GM23248 (cell line): ENCODE measurements around the gene INPP4A. TPM values are rescaled to one million over a fixed set of nuclear protein-coding genes. Genes with fewer than 3 reads are reported as not detected.

ENCODE experiments used
- DNase-seq: peaks from one replicate; pipeline ENCODE4 v3.0.0-alpha.2; 2015
- H2AFZ ChIP-seq: fragments of 200-600 bp; sonication (generic); 2 replicates; pipeline ENCODE4 v1.6.1; 2016; ENCODE audit warnings: antibody characterized with exemption
- H3F3A ChIP-seq: fragments of 200-600 bp; sonication (generic); 2 replicates; pipeline ENCODE4 v1.6.1; 2016; ENCODE audit warnings: mild to moderate bottlenecking, antibody characterized with exemption, mixed run types; ENCODE audit not compliant: insufficient read depth
- H3K27ac ChIP-seq: fragments of 200-600 bp; sonication (generic); 2 replicates; pipeline ENCODE4 v1.5.1; 2016; ENCODE audit warnings: mild to moderate bottlenecking
- H3K27me3 ChIP-seq: fragments of 200-600 bp; sonication (generic); replicated peaks from 2 replicates; pipeline ENCODE4 v1.6.1; 2016; ENCODE audit warnings: mild to moderate bottlenecking; ENCODE audit not compliant: insufficient read depth
- H3K36me3 ChIP-seq: fragments of 200-600 bp; sonication (generic); 2 replicates; pipeline ENCODE4 v1.6.1; 2016; ENCODE audit warnings: low read depth, mild to moderate bottlenecking
- H3K4me1 ChIP-seq: fragments of 200-600 bp; sonication (generic); 2 replicates; pipeline ENCODE4 v1.6.1; 2016; ENCODE audit warnings: mild to moderate bottlenecking; ENCODE audit not compliant: insufficient read depth
- H3K4me2 ChIP-seq: fragments of 200-600 bp; sonication (generic); one replicate; pipeline ENCODE4 v1.6.1; 2016; ENCODE audit warnings: mild to moderate bottlenecking; ENCODE audit not compliant: unreplicated experiment
- H3K4me3 ChIP-seq: fragments of 200-600 bp; sonication (generic); 2 replicates; pipeline ENCODE4 v1.5.1; 2016; ENCODE audit warnings: mild to moderate bottlenecking
- H3K79me2 ChIP-seq: fragments of 200-600 bp; sonication (generic); 2 replicates; pipeline ENCODE4 v1.6.1; 2016; ENCODE audit warnings: mild to moderate bottlenecking; ENCODE audit not compliant: insufficient read depth
- H3K9ac ChIP-seq: fragments of 200-600 bp; sonication (generic); 2 replicates; pipeline ENCODE4 v1.6.1; 2016; ENCODE audit warnings: mild to moderate bottlenecking
- H3K9me2 ChIP-seq: fragments of 200-600 bp; sonication (generic); 2 replicates; pipeline ENCODE4 v1.6.1; 2016; ENCODE audit warnings: mixed run types, mild to moderate bottlenecking, moderate library complexity; ENCODE audit not compliant: insufficient read depth
- H3K9me3 ChIP-seq: fragments of 200-600 bp; sonication (generic); one replicate; pipeline ENCODE4 v1.6.1; 2017; ENCODE audit warnings: low read depth
- H4K20me1 ChIP-seq: fragments of 200-600 bp; sonication (generic); 2 replicates; pipeline ENCODE4 v1.6.0; 2016; ENCODE audit not compliant: insufficient read depth
- EZH2 ChIP-seq: fragments of 200-600 bp; sonication (generic); IDR thresholded peaks from 2 replicates; pipeline ENCODE4 v1.6.1; 2018; ENCODE audit warnings: antibody characterized with exemption, mild to moderate bottlenecking; ENCODE audit not compliant: insufficient read depth, poor library complexity, severe bottlenecking
- EZH2phosphoT487 ChIP-seq: fragments of 200-600 bp; sonication (generic); IDR thresholded peaks from 2 replicates; pipeline ENCODE4 v1.6.1; 2018; ENCODE audit warnings: antibody characterized with exemption, moderate library complexity, mild to moderate bottlenecking, low read depth; ENCODE audit not compliant: insufficient read depth
- WGBS, 2 experiments: methylation state at CpG; one replicate each; pipeline ENCODE4 v1.1.6; 2015 to 2017; ENCODE audit warnings: low lambda C conversion rate in 2 of 2, low coverage in 1 of 2; ENCODE audit errors: missing lambda C conversion rate in 2 of 2; 5-methylcytosine and 5-hydroxymethylcytosine counted together
- in situ Hi-C: fragments of 300-500 bp; cut with MboI; formaldehyde crosslinking; loops from 2 replicates; pipeline ENCODE4 v1.15.0; 2020
- polyA plus RNA-seq: library from polyadenylated mRNA; unstranded; fragments of >200 nt; fragmentation: Nextera tagmentation; extraction: Ambion mirVana; gene quantifications from 2 replicates; pipeline ENCODE4 v1.2.1, GENCODE V29; 2016
- total RNA-seq: library from RNA; depleted of rRNA; stranded (reverse); fragments of >200 nt; shearing (Covaris generic); gene quantifications from 2 replicates; pipeline ENCODE4 v1.2.3, GENCODE V29; 2014

INPP4A gene
- total and polyA plus RNA-seq, 2 experiments from 2014 or later, result 9.5 to 16.0 TPM

DNA sequence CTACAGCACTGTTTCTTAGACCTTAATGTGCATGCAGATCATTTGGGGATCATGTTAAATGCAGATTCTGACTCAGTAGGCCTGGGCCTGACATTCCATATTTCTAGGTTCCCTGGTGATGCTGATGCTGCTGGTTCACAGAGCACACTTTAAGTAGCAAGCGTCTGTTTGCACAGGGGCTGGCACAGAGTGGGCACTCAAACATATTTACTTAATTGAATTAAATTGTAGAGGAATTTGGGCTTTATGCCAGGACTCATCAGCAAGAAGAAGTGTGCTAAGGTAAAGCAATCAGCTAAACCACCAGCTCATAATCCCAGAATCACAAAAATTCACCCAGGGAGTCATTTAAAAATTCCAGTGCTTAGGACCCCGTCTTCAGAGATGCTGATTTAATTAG is 25.1 kb upstream of the INPP4A start:
- no peaks in the 10 kb centered on the region for H3K79me2 ChIP-seq
- H3K27ac ChIP-seq, result no peak overlapping the region
- H4K20me1 ChIP-seq, result no peaks in the 10 kb centered on the region
- H2AFZ ChIP-seq, result no peak overlapping the region
- in situ Hi-C loops, result loop anchor here (10.0 to 25.0 kb wide), 3 partner anchors 185 to 643 kb away; partner anchors contain the start of genes COA5 and UNC50
- no peak for DNase-seq
- no peak overlapping the region for H3K9ac ChIP-seq
- H3K4me2 ChIP-seq, result no peak overlapping the region
- H3K27me3 ChIP-seq, result no peaks in the 10 kb centered on the region
- no peak for TF ChIP-seq EZH2phosphoT487
- TF ChIP-seq EZH2, result no peak
- 69 to 75% methylated on average over 2 of the region's 2 CpGs for WGBS, 2 experiments
- H3K36me3 ChIP-seq, result no peaks in the 10 kb centered on the region
- H3K4me1 ChIP-seq, result no peaks in the 10 kb centered on the region
- H3K4me3 ChIP-seq, result no peak overlapping the region
- no peaks in the 10 kb centered on the region for H3K9me2 ChIP-seq
- H3K9me3 ChIP-seq, result peaks cover 3% of the 10 kb centered on the region
- no peaks in the 10 kb centered on the region for H3F3A ChIP-seq

DNA sequence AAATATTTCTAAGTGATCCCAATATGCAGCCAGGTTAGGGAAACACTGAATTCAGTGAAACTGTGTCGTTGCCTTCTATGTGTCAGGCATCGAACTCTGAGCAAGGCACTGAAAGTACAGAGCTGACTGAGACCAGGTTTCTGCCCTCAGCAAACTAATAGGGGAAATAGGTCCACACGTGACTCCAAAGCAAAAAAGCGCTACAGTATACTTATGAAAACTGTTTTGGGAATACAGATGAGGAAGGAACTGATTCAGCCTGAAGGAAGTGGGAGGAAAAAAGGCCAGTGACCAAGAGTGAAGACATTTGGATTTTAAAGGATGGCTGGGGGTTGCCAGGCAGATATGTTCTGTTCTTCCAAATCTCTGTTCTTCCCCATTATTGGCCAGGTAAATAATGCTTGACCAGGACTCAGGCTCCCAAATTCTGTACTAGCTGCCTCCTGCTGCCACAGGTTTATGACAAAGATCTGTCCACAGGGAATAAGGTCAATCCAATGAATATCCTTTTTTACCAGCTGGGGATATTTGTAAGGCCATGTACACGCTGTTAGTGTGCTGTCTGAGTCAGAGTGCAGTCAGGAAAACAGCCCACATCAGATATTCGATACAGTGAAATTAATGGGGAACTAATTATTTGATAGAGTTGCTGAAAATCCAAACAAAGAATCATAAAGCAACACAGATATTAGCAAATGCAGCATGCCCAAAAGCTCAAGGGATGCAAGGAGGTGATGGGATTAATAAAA is 24.5 kb upstream of the INPP4A start:
- Histone ChIP-seq H3K4me3 (no peak overlapping the region), H3K27ac (no peak overlapping the region), H3F3A (no peaks in the 10 kb centered on the region), H3K9ac (no peak overlapping the region), H3K4me1 (no peaks in the 10 kb centered on the region), H3K9me2 (no peaks in the 10 kb centered on the region), H2AFZ (no peak overlapping the region), H3K36me3 (no peaks in the 10 kb centered on the region), H3K9me3 (peaks cover 3% of the 10 kb centered on the region), H3K79me2 (no peaks in the 10 kb centered on the region), H3K4me2 (no peak overlapping the region), H4K20me1 (no peaks in the 10 kb centered on the region), H3K27me3 (no peaks in the 10 kb centered on the region)
- peak; percentile 3 for DNase-seq
- 30 to 35% methylated on average over 6 of the region's 6 CpGs for WGBS, 2 experiments
- TF ChIP-seq EZH2 (no peak), EZH2phosphoT487 (no peak)
- in situ Hi-C loops, result loop anchor here (10.0 to 25.0 kb wide), 3 partner anchors 185 to 642 kb away; partner anchors contain the start of genes COA5 and UNC50

DNA sequence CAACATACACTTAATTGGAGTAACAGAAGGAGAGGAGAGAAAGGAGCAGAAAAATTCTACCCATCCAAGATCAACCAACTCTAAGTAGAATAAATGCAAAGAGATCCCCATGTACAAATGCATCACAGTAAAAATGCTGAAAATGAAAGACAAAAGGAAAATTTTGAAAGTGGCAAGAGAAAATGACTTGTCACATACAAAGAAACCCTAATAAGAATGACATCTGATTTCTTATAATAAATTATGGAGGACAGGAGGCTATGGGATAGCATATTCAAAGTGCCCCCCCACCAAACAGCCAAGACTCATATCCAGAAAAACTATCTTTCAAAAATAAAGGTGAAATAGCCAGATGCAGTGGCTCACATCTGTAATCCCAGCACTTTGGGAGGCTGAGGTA is 22.2 kb upstream of the INPP4A start:
- no peak overlapping the region for H3K27ac ChIP-seq
- peaks cover 3% of the 10 kb centered on the region for H3K9me3 ChIP-seq
- no peaks in the 10 kb centered on the region for H4K20me1 ChIP-seq
- H3F3A ChIP-seq, result no peaks in the 10 kb centered on the region
- H3K4me3 ChIP-seq, result no peak overlapping the region
- no peak for DNase-seq
- TF ChIP-seq EZH2, result no peak
- TF ChIP-seq EZH2phosphoT487, result no peak
- 0 out of 2 replicates have a peak, but pooled peaks cover 11% of the 10 kb centered on the region for H3K27me3 ChIP-seq
- no peak overlapping the region for H3K9ac ChIP-seq
- in situ Hi-C loops, result loop anchor here (25.0 kb wide), 2 partner anchors 415 to 640 kb away; no protein-coding TSS in a partner anchor
- H3K36me3 ChIP-seq, result no peaks in the 10 kb centered on the region
- no peak overlapping the region for H3K4me2 ChIP-seq
- H3K9me2 ChIP-seq, result no peaks in the 10 kb centered on the region
- H2AFZ ChIP-seq, result no peak overlapping the region
- no peaks in the 10 kb centered on the region for H3K4me1 ChIP-seq
- H3K79me2 ChIP-seq, result no peaks in the 10 kb centered on the region

- no peak overlapping the region for H3K27ac ChIP-seq
- 56 to 61% methylated on average over 5 of the region's 5 CpGs for WGBS, 2 experiments
- H3F3A ChIP-seq, result no peaks in the 10 kb centered on the region
- H3K27me3 ChIP-seq, result 0 out of 2 replicates have a peak, but pooled peaks cover 11% of the 10 kb centered on the region
- no peak overlapping the region for H3K4me3 ChIP-seq
- in situ Hi-C loops, result no loop called here
- H3K9me2 ChIP-seq, result no peaks in the 10 kb centered on the region
- no peaks in the 10 kb centered on the region for H3K79me2 ChIP-seq
- H3K9ac ChIP-seq, result no peak overlapping the region
- no peaks in the 10 kb centered on the region for H3K4me1 ChIP-seq
- H2AFZ ChIP-seq, result no peak overlapping the region
- TF ChIP-seq EZH2, result no peak
- no peak for TF ChIP-seq EZH2phosphoT487
- no peaks in the 10 kb centered on the region for H3K36me3 ChIP-seq
- peaks cover 3% of the 10 kb centered on the region for H3K9me3 ChIP-seq
- no peaks in the 10 kb centered on the region for H4K20me1 ChIP-seq
- DNase-seq, result no peak
- H3K4me2 ChIP-seq, result no peak overlapping the region
Measured at GRCh38 chr2:98426771-98427170, 17.9 kb upstream of the INPP4A start.
